Measurements from ENCODE around the gene CD59. TPM values are rescaled to one million over a fixed set of nuclear protein-coding genes. Genes with fewer than 3 reads are reported as not detected.

Gene CD59
- total and polyA plus RNA-seq, 4 experiments from 2014 or later = 68.3 to 100 (median 85.9) TPM

DNA sequence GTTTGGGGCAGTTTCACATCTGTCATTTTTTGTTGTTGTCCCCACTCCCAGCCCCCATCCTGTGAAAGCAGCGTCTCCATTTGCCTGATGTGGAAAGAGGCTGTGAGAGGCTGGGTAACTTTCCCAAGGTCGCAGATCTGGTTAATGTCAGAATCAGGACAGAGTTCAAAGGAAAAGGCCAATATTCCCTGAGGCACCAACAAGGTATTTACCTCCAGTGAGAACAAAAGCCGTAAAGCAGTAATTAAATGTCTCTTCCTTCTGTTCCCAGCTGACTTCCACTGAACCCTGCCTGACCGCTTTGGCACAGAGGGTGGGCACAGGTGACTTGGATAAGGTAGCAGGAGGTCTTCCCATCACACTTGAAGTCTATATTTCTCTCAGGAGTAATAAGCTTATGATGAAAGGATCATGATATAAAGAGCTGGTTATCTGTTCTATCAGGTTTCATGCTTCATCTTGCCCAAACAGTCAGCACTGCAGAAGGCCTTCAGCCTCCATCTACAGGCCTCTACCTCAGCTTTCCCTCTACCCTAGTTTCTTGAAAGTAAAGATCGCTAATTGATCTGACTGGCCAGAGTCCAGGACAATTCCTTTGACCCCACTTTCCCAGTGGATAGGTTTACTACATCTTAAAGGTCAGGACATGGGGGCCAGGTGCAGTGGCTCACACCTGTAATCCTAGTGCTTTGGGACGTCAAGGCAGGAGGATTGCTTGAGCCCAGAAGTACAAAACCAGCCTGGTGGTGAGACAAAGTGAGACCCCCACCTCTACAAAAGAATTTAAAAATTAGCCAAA, 45.0 kb downstream of the CD59 start:
- Histone ChIP-seq H3K9me3 (ENCODE audit: control insufficient read depth in 1 of 2, low read length in 2 of 2) (no peaks in the 10 kb centered on the region), H3K27me3 (ENCODE audit: insufficient read depth, low read length) (no peaks in the 10 kb centered on the region), H3K27ac (ENCODE audit: low read depth, low read length) (no peak overlapping the region), H3K4me3 (ENCODE audit: low read length in 2 of 2) (no peak overlapping the region), H3K36me3 (ENCODE audit: insufficient read depth, low read length) (no peaks in the 10 kb centered on the region), H3K4me1 (ENCODE audit: insufficient read depth, low read length) (no peaks in the 10 kb centered on the region)
- ChIA-PET CTCF (ENCODE audit: partially characterized antibody) (interaction anchor here (1.5 kb wide), 1 partner anchor 8 kb away, joined by 3 read pairs; no protein-coding TSS in a partner anchor), POLR2A (ENCODE audit: partially characterized antibody) (no interaction called here)
- Mint-ChIP-seq H3K27ac (no peak overlapping the region), H3K9me3 (peaks cover 0 to 4% (median 2%) of the 10 kb centered on the region in 8 donors), H3K4me3 (no peak overlapping the region), H3K27me3 (peaks cover 3 to 24% of the 10 kb centered on the region in 2 donors), H3K4me1 (peaks cover 0 to 2% (median under 1%) of the 10 kb centered on the region in 4 donors), H3K36me3 (no peaks in the 10 kb centered on the region)
- DNase-seq = no peak
- intact Hi-C loops (cut with micrococcal nuclease) = no loop called here

DNA sequence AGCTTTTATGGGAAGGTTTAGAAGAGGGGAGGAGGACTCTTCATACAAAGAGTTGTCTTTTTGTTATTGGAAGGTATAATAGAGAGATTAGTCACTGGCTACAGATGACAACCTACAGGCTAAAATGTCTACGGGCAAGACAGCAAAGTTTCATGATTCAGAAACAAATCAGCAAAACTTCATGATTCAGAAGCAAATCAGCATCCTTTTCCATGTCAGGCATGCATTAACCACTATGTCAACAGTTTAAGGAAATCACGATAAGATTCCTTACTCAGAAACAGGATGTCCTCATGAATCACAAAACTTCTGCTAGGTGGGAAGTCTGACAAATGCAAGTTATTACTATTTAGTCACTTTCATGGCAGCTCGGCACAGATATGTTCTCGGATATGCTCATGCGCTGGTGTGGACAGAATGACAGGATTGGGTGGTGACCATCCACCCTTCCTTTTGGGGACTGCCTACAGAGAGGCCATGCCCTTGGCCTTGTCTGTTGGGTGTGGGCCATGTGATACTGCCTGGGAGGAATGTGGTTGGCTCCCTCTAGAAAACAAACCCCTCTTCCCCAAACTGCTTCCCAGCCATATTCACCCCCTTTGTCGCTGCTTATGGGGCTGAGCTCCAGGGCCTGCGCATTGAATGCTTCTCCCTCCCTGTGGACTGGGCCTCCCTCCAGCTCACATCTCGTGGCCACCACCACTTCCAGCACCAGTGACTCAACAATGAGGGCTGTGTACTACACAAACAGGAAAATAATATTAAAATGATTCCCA, 45.7 kb downstream of the CD59 start:
- intact Hi-C loops (cut with micrococcal nuclease) = no loop called here
- ChIA-PET CTCF (ENCODE audit: partially characterized antibody) (interaction anchor here (1.5 kb wide), 1 partner anchor 8 kb away, joined by 3 read pairs; no protein-coding TSS in a partner anchor), POLR2A (ENCODE audit: partially characterized antibody) (no interaction called here)
- H3K27me3 ChIP-seq (ENCODE audit: insufficient read depth, low read length) = peaks cover 5% of the 10 kb centered on the region
- Mint-ChIP-seq H3K9me3 (peaks cover 0 to 4% (median 2%) of the 10 kb centered on the region in 8 donors), H3K27me3 (peaks cover 0 to 21% of the 10 kb centered on the region in 2 donors), H3K27ac (no peak overlapping the region), H3K4me1 (no peaks in the 10 kb centered on the region), H3K4me3 (no peak overlapping the region), H3K36me3 (no peaks in the 10 kb centered on the region)
- DNase-seq = no peak
- H3K4me3 ChIP-seq (ENCODE audit: low read length in 2 of 2) = no peak overlapping the region
- H3K36me3 ChIP-seq (ENCODE audit: insufficient read depth, low read length) = no peaks in the 10 kb centered on the region
- no peaks in the 10 kb centered on the region for H3K4me1 ChIP-seq (ENCODE audit: insufficient read depth, low read length)
- H3K9me3 ChIP-seq (ENCODE audit: control insufficient read depth in 1 of 2, low read length in 2 of 2) = no peaks in the 10 kb centered on the region
- no peak overlapping the region for H3K27ac ChIP-seq (ENCODE audit: low read depth, low read length)

DNA sequence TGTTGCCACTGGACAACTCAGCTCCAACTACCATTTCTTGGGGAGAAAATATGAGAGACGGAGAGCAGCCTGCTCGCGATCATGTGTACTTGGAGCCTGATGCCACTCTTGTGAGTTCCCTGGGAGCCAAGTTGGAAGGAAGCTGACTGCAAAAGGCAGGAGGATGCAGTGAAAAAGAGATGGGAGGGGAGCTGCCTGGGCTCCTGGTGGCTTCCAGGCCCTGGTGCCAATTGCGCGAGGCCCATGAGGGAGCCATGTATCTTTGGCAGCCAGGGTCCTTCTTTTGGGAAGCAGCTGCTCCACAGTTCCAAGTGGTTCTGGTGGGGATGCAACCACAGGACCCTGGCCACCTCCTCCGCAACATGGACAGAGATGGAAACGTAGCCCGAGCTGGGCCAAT, 46.7 kb downstream of the CD59 start:
- Histone ChIP-seq H3K9me3 (ENCODE audit: control insufficient read depth in 1 of 2, low read length in 2 of 2) (no peaks in the 10 kb centered on the region), H3K4me1 (ENCODE audit: insufficient read depth, low read length) (no peaks in the 10 kb centered on the region), H3K27ac (ENCODE audit: low read depth, low read length) (no peak overlapping the region), H3K27me3 (ENCODE audit: insufficient read depth, low read length) (peaks cover 5% of the 10 kb centered on the region), H3K36me3 (ENCODE audit: insufficient read depth, low read length) (no peaks in the 10 kb centered on the region), H3K4me3 (ENCODE audit: low read length in 2 of 2) (no peak overlapping the region)
- intact Hi-C loops (cut with micrococcal nuclease) = no loop called here
- ChIA-PET POLR2A (ENCODE audit: partially characterized antibody) (no interaction called here), CTCF (ENCODE audit: partially characterized antibody) (no interaction called here)
- peaks cover 0 to 4% (median 2%) of the 10 kb centered on the region in 8 donors for H3K9me3 Mint-ChIP-seq
- no peaks in the 10 kb centered on the region for H3K4me1 Mint-ChIP-seq
- H3K36me3 Mint-ChIP-seq = no peaks in the 10 kb centered on the region
- H3K27ac Mint-ChIP-seq = no peak overlapping the region
- H3K4me3 Mint-ChIP-seq = no peak overlapping the region
- H3K27me3 Mint-ChIP-seq = peaks cover 0 to 26% of the 10 kb centered on the region in 2 donors
- DNase-seq = no peak

DNA sequence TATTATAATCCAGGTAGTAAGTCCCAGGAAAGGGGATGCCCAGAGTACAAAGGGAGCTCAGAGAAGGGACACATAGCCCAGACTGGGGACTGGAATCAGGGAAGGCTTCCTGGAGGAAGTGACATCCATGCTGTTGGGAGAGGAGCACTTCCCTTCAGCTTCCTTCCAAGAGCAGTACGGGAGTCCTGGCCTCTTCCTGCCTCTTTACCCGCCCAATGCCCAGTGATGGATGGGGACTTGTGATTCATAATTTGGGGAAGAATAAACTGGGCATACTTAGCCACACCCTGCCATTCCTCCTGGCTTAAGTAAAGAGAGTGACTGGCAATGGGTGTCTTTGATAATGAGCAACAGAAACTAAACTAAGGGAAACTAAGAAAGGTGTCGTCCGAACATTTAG, 47.1 kb downstream of the CD59 start:
- peaks cover 2 to 30% of the 10 kb centered on the region in 2 donors for H3K27me3 Mint-ChIP-seq
- ChIA-PET POLR2A (ENCODE audit: partially characterized antibody) (no interaction called here), CTCF (ENCODE audit: partially characterized antibody) (no interaction called here)
- no peak overlapping the region for H3K27ac ChIP-seq (ENCODE audit: low read depth, low read length)
- no peaks in the 10 kb centered on the region for H3K4me1 Mint-ChIP-seq
- intact Hi-C loops (cut with micrococcal nuclease) = no loop called here
- no peaks in the 10 kb centered on the region for H3K36me3 Mint-ChIP-seq
- H3K9me3 Mint-ChIP-seq = peaks cover 0 to 4% (median 2%) of the 10 kb centered on the region in 8 donors
- H3K4me3 ChIP-seq (ENCODE audit: low read length in 2 of 2) = no peak overlapping the region
- no peak overlapping the region for H3K4me3 Mint-ChIP-seq
- no peak for DNase-seq
- no peaks in the 10 kb centered on the region for H3K9me3 ChIP-seq (ENCODE audit: control insufficient read depth in 1 of 2, low read length in 2 of 2)
- H3K36me3 ChIP-seq (ENCODE audit: insufficient read depth, low read length) = no peaks in the 10 kb centered on the region
- H3K27me3 ChIP-seq (ENCODE audit: insufficient read depth, low read length) = peaks cover 5% of the 10 kb centered on the region
- H3K4me1 ChIP-seq (ENCODE audit: insufficient read depth, low read length) = no peaks in the 10 kb centered on the region
- no peak overlapping the region for H3K27ac Mint-ChIP-seq

DNA sequence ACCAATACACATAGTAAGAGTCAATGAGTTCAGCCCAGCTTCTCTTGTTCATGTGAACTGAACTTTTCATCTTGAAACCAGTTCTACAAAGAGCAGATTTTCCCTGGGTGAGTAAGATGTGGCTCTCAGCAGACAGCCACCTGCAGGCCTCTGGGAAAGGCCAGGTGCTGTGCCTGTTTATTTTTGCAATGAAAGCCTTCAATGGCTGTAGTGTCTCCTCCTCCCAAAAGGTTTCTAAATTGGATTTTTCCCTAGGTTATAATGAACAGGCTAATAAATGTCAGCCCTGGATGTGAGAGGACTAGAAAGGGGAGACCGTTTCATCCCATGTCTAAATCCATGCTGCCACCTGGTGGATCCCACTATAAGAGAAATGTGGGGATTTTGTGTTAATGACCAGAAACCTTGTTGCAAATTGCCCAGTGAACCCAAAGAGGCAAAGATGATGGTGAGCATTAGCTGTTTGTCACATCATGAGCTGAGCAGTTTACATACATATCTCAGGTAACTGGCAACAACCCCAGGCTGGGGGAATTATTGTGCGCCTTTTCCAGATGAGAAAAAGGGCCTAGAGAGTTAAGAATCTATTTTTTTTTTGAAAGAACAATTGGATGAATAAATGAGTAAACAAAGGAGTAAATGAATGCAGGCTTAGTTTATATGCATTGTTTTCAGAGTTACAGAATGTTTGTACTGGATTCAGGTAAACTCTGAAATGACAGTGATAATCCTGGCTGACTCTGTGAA, 48.3 kb downstream of the CD59 start:
- intact Hi-C loops (cut with micrococcal nuclease) = no loop called here
- no peaks in the 10 kb centered on the region for H3K4me1 Mint-ChIP-seq
- H3K4me3 Mint-ChIP-seq = no peak overlapping the region
- no peak overlapping the region for H3K4me3 ChIP-seq (ENCODE audit: low read length in 2 of 2)
- peaks cover 0 to 4% (median 2%) of the 10 kb centered on the region in 8 donors for H3K9me3 Mint-ChIP-seq
- peaks cover 5% of the 10 kb centered on the region for H3K27me3 ChIP-seq (ENCODE audit: insufficient read depth, low read length)
- no peaks in the 10 kb centered on the region for H3K9me3 ChIP-seq (ENCODE audit: control insufficient read depth in 1 of 2, low read length in 2 of 2)
- CTCF ChIA-PET (ENCODE audit: partially characterized antibody) = no interaction called here
- no peaks in the 10 kb centered on the region for H3K36me3 ChIP-seq (ENCODE audit: insufficient read depth, low read length)
- DNase-seq = no peak
- no peak overlapping the region for H3K27ac Mint-ChIP-seq
- H3K27me3 Mint-ChIP-seq = peaks cover 3 to 35% of the 10 kb centered on the region in 2 donors
- no peak overlapping the region for H3K27ac ChIP-seq (ENCODE audit: low read depth, low read length)
- H3K4me1 ChIP-seq (ENCODE audit: insufficient read depth, low read length) = no peaks in the 10 kb centered on the region
- no peaks in the 10 kb centered on the region for H3K36me3 Mint-ChIP-seq
- POLR2A ChIA-PET (ENCODE audit: partially characterized antibody) = no interaction called here

DNA sequence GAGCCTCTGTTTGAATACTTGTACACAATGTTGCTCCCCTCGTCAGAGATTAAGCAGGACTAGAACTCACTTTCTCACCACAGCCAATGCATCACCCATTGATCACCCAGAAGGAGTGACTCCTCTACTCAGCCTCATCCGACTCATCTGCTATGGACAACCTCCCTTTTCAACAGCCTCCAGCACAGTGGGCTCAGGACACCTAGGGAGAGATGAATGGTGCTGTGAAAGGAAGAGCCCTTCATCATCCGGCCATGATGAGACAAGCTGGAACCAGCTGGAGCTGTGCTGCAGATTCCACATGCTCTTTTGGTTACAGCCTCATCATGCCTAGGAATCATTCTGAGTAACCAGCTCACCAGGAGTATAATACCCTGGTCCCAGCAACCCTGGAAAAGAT, 51.1 kb downstream of the CD59 start:
- no peaks in the 10 kb centered on the region for H3K36me3 ChIP-seq (ENCODE audit: insufficient read depth, low read length)
- Mint-ChIP-seq H3K27me3 (peaks cover 14 to 44% of the 10 kb centered on the region in 2 donors), H3K4me1 (no peaks in the 10 kb centered on the region), H3K9me3 (peaks cover 0 to 4% (median 2%) of the 10 kb centered on the region in 8 donors), H3K27ac (no peak overlapping the region), H3K36me3 (no peaks in the 10 kb centered on the region), H3K4me3 (no peak overlapping the region)
- intact Hi-C loops (cut with micrococcal nuclease) = no loop called here
- H3K27me3 ChIP-seq (ENCODE audit: insufficient read depth, low read length) = peaks cover 5% of the 10 kb centered on the region
- H3K9me3 ChIP-seq (ENCODE audit: control insufficient read depth in 1 of 2, low read length in 2 of 2) = no peaks in the 10 kb centered on the region
- no peak overlapping the region for H3K4me3 ChIP-seq (ENCODE audit: low read length in 2 of 2)
- POLR2A ChIA-PET (ENCODE audit: partially characterized antibody) = no interaction called here
- no peak for DNase-seq
- H3K27ac ChIP-seq (ENCODE audit: low read depth, low read length) = no peak overlapping the region
- CTCF ChIA-PET (ENCODE audit: partially characterized antibody) = interaction anchor here (1.8 kb wide), 1 partner anchor 25 kb away, joined by 4 read pairs; no protein-coding TSS in a partner anchor
- H3K4me1 ChIP-seq (ENCODE audit: insufficient read depth, low read length) = no peaks in the 10 kb centered on the region

Measured in CD4-positive, alpha-beta memory T cell (primary cell).